ENCODE results near the gene AP3S1.

Gene AP3S1

GRCh38 chr5:115825948-115826347, 15.8 kb upstream of the AP3S1 start:
- DNase-seq: no peak

- DNase-seq: no peak
Measured at GRCh38 chr5:115829913-115830312, 11.8 kb upstream of the AP3S1 start.

GRCh38 chr5:115831163-115831768, 10.5 kb upstream of the AP3S1 start:
- peak; percentile 25 for DNase-seq

- DNase-seq: no peak
Measured at GRCh38 chr5:115835481-115835880, 6.3 kb upstream of the AP3S1 start.

GRCh38 chr5:115838885-115839518, 2.7 kb upstream of the AP3S1 start:
- DNase-seq: peak; percentile 65

- DNase-seq: no peak
Measured at GRCh38 chr5:115840873-115841272, 862 bp upstream of the AP3S1 start.

- peak; percentile 21 for DNase-seq
Measured at GRCh38 chr5:115842089-115842935, 577 bp downstream of the AP3S1 start.

- DNase-seq: no peak
Measured at GRCh38 chr5:115842952-115843351, 1.2 kb downstream of the AP3S1 start.

GRCh38 chr5:115843444-115844130, 1.9 kb downstream of the AP3S1 start:
- DNase-seq: no peak

GRCh38 chr5:115844321-115844817, 2.6 kb downstream of the AP3S1 start:
- DNase-seq: no peak

- DNase-seq: no peak
Measured at GRCh38 chr5:115847290-115847689, 5.6 kb downstream of the AP3S1 start.

- no peak for DNase-seq
Measured at GRCh38 chr5:115849258-115849798, 7.6 kb downstream of the AP3S1 start.

- DNase-seq: no peak
Measured at GRCh38 chr5:115850744-115851416, 9.1 kb downstream of the AP3S1 start.

- no peak for DNase-seq
Measured at GRCh38 chr5:115854139-115854538, 12.4 kb downstream of the AP3S1 start.

- no peak for DNase-seq
Measured at GRCh38 chr5:115855959-115856358, 14.2 kb downstream of the AP3S1 start.

- DNase-seq: no peak
Measured at GRCh38 chr5:115857057-115857479, 15.3 kb downstream of the AP3S1 start.

- DNase-seq: no peak
Measured at GRCh38 chr5:115857626-115858349, 16.1 kb downstream of the AP3S1 start.

GRCh38 chr5:115858396-115858795, 16.7 kb downstream of the AP3S1 start:
- DNase-seq: no peak

GRCh38 chr5:115859378-115859777, 17.6 kb downstream of the AP3S1 start:
- DNase-seq: no peak

GRCh38 chr5:115869256-115869795, 27.6 kb downstream of the AP3S1 start:
- no peak for DNase-seq

GRCh38 chr5:115872447-115872846, 30.7 kb downstream of the AP3S1 start:
- no peak for DNase-seq
